ENCODE results near the gene NDUFAF8. TPM values are rescaled to one million over a fixed set of nuclear protein-coding genes. Genes with fewer than 3 reads are reported as not detected.

Gene NDUFAF8
- total RNA-seq, 2 experiments from 2014 or later: 129 to 165 TPM

- no peak overlapping the region for H3K4me2 ChIP-seq (ENCODE audit: low read length)
- H2AFZ ChIP-seq (ENCODE audit: low read length): no peak overlapping the region
- no peak overlapping the region for H3K27ac ChIP-seq (ENCODE audit: low read depth, low read length, poor library complexity, severe bottlenecking)
- no peaks in the 10 kb centered on the region for H3K9me3 ChIP-seq (ENCODE audit: low read length)
- H3K4me3 ChIP-seq (ENCODE audit: low read depth, low read length, poor library complexity, severe bottlenecking): no peak overlapping the region
- intact Hi-C loops (cut with micrococcal nuclease; ENCODE audit: unreplicated experiment): no loop called here
- no peak for DNase-seq (ENCODE audit: low spot score)
- H3K4me1 ChIP-seq (ENCODE audit: insufficient read depth, low read length, poor library complexity, severe bottlenecking): no peaks in the 10 kb centered on the region
- H4K20me1 ChIP-seq (ENCODE audit: insufficient read depth, low read length): no peaks in the 10 kb centered on the region
- no peaks in the 10 kb centered on the region for H3K9me2 ChIP-seq (ENCODE audit: insufficient read depth, low read length)
- TF ChIP-seq, protein P1, sequence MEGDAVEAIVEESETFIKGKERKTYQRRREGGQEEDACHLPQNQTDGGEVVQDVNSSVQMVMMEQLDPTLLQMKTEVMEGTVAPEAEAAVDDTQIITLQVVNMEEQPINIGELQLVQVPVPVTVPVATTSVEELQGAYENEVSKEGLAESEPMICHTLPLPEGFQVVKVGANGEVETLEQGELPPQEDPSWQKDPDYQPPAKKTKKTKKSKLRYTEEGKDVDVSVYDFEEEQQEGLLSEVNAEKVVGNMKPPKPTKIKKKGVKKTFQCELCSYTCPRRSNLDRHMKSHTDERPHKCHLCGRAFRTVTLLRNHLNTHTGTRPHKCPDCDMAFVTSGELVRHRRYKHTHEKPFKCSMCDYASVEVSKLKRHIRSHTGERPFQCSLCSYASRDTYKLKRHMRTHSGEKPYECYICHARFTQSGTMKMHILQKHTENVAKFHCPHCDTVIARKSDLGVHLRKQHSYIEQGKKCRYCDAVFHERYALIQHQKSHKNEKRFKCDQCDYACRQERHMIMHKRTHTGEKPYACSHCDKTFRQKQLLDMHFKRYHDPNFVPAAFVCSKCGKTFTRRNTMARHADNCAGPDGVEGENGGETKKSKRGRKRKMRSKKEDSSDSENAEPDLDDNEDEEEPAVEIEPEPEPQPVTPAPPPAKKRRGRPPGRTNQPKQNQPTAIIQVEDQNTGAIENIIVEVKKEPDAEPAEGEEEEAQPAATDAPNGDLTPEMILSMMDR (conservative IDR thresholded peaks at IDR 0.05; ENCODE audit: low read length): no peak
- peaks cover 29% of the 10 kb centered on the region for H3K36me3 ChIP-seq (ENCODE audit: insufficient read depth, low read length)
- CTCF ChIA-PET (ENCODE audit: unreplicated experiment): no interaction called here
- POLR2A ChIA-PET: no interaction called here
- no TSS peak for BruUV-seq (replicated peaks)
- no peaks in the 10 kb centered on the region for H3K79me2 ChIP-seq (ENCODE audit: insufficient read depth, low read depth, low read length)
Measured at GRCh38 chr17:81282141-81282540, 43.0 kb downstream of the NDUFAF8 start.

DNA sequence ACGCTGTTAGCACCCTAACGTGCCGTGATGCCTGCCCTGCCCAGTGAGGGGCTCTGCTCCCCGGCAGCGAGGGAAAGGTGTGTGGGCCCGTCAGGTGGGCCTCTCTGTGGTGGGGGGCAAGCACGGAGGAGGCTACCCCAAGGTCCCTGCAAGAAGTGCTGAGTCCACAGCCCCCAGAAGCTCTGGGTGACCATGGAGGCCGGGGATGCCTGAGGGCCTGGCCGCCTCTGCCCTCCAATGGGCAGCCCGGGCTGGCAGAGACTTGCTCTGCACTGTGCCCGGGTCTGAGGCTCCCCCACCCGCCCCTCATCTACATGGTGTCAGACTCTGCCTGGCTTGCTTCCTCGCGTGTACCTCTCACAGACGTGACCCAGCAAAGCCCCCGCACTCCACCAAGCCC is 43.8 kb downstream of the NDUFAF8 start:
- H3K4me3 ChIP-seq (ENCODE audit: low read depth, low read length, poor library complexity, severe bottlenecking): no peak overlapping the region
- BruUV-seq (replicated peaks): no TSS peak
- no peaks in the 10 kb centered on the region for H4K20me1 ChIP-seq (ENCODE audit: insufficient read depth, low read length)
- peaks cover 36% of the 10 kb centered on the region for H3K36me3 ChIP-seq (ENCODE audit: insufficient read depth, low read length)
- no peak for TF ChIP-seq EZH2phosphoT487 (IDR thresholded peaks at IDR 0.05; ENCODE audit: borderline replicate concordance, low read depth, low read length)
- TF ChIP-seq, protein P1 (conservative IDR thresholded peaks at IDR 0.05; ENCODE audit: low read length): no peak
- no peak overlapping the region for H2AFZ ChIP-seq (ENCODE audit: low read length)
- intact Hi-C loops (cut with micrococcal nuclease; ENCODE audit: unreplicated experiment): no loop called here
- H3K4me1 ChIP-seq (ENCODE audit: insufficient read depth, low read length, poor library complexity, severe bottlenecking): no peaks in the 10 kb centered on the region
- no peaks in the 10 kb centered on the region for H3K9me3 ChIP-seq (ENCODE audit: low read length)
- no peak for DNase-seq (ENCODE audit: low spot score)
- POLR2A ChIA-PET: no interaction called here
- no peaks in the 10 kb centered on the region for H3K79me2 ChIP-seq (ENCODE audit: insufficient read depth, low read depth, low read length)
- H3K4me2 ChIP-seq (ENCODE audit: low read length): no peak overlapping the region
- CTCF ChIA-PET (ENCODE audit: unreplicated experiment): no interaction called here
- no peak overlapping the region for H3K27ac ChIP-seq (ENCODE audit: low read depth, low read length, poor library complexity, severe bottlenecking)
- H3K9me2 ChIP-seq (ENCODE audit: insufficient read depth, low read length): no peaks in the 10 kb centered on the region

GRCh38 chr17:81285179-81285878 is 46.2 kb downstream of the NDUFAF8 start:
- H3K4me3 ChIP-seq (ENCODE audit: low read depth, low read length, poor library complexity, severe bottlenecking): no peak overlapping the region
- no TSS peak for BruUV-seq (replicated peaks)
- intact Hi-C loops (cut with micrococcal nuclease; ENCODE audit: unreplicated experiment): no loop called here
- H3K27ac ChIP-seq (ENCODE audit: low read depth, low read length, poor library complexity, severe bottlenecking): no peak overlapping the region
- no peaks in the 10 kb centered on the region for H3K9me2 ChIP-seq (ENCODE audit: insufficient read depth, low read length)
- H3K9me3 ChIP-seq (ENCODE audit: low read length): no peaks in the 10 kb centered on the region
- ChIA-PET POLR2A (no interaction called here), CTCF (ENCODE audit: unreplicated experiment) (no interaction called here)
- no peak overlapping the region for H2AFZ ChIP-seq (ENCODE audit: low read length)
- peaks cover 4% of the 10 kb centered on the region; the same call in 1 of the 2 replicates for H3K79me2 ChIP-seq (ENCODE audit: insufficient read depth, low read depth, low read length)
- H3K4me2 ChIP-seq (ENCODE audit: low read length): no peak overlapping the region
- peaks cover 36% of the 10 kb centered on the region for H3K36me3 ChIP-seq (ENCODE audit: insufficient read depth, low read length)
- H4K20me1 ChIP-seq (ENCODE audit: insufficient read depth, low read length): no peaks in the 10 kb centered on the region
- no peaks in the 10 kb centered on the region for H3K4me1 ChIP-seq (ENCODE audit: insufficient read depth, low read length, poor library complexity, severe bottlenecking)
- no peak for DNase-seq (ENCODE audit: low spot score)
- no peak for TF ChIP-seq EZH2phosphoT487 (IDR thresholded peaks at IDR 0.05; ENCODE audit: borderline replicate concordance, low read depth, low read length)
- TF ChIP-seq, protein P1 (conservative IDR thresholded peaks at IDR 0.05; ENCODE audit: low read length): no peak
